PFSK-1 (cell line): ENCODE results near the gene SLC28A1.

Experiments used
- POLR2AphosphoS5 ChIP-seq: IDR thresholded peaks from 2 replicates; pipeline ENCODE4 v1.6.1; 2012; ENCODE audit warnings: low read depth, mild to moderate bottlenecking, control low read depth, low read length, moderate library complexity
- TAF1 ChIP-seq: IDR thresholded peaks from 2 replicates; pipeline ENCODE4 v1.6.1; 2012; ENCODE audit warnings: low read length, control low read depth, borderline replicate concordance; ENCODE audit not compliant: insufficient read depth
- TF ChIP-seq, protein P1 (sequence below), 2 experiments: IDR thresholded peaks; 2 replicates each; pipeline versions ENCODE4 v1.6.1 to v1.8.0; 2011 to 2012; ENCODE audit warnings: low read depth in 2 of 2, low read length in 2 of 2, control low read depth in 1 of 2, inconsistent platforms in 1 of 2, mild to moderate bottlenecking in 1 of 2, moderate library complexity in 1 of 2; ENCODE audit not compliant: insufficient read depth in 1 of 2

DNA sequence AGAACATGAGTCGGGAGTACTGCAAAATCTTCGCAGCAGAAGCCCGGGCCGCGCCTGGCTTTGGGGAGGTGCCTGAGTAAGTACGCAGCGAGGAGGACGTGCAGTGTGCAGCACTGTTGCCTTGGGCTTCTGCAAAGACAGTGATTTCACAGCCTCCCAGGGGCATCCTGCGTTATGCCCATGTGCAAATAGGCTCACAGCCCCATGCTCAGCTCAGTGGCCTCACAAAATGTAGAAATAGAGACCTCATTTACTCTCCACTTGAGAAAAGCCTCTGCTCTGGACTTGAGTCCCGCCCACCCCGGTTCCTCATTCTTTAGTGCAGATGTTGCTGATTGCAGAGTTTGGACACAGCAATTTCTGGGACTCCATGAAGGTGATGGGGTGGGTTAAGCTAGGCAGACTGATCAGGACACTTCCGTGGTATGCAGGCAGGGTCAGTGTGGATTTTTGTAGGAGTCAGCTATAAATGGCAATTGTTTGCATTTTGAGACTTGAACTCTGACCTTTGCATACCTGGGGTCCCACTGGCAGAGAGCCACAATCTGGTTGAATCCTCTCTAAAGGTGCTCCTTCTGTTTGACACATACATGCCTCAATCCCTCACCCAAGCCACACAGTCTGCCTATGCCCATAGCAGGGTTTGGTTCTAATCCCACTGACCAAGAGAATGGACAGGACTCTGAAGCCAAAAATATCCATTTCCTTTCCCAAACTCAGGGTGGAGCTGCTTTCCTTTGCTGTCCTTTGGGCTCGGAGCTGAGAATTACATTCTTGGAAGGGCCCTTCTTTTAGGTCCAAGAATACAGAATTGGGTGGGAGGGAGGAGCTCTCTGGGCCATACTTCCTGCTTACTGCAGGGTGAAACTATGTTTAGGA is 20.7 kb upstream of the SLC28A1 start:
- TF ChIP-seq TAF1 (no peak), POLR2AphosphoS5 (no peak)
- TF ChIP-seq, protein P1, sequence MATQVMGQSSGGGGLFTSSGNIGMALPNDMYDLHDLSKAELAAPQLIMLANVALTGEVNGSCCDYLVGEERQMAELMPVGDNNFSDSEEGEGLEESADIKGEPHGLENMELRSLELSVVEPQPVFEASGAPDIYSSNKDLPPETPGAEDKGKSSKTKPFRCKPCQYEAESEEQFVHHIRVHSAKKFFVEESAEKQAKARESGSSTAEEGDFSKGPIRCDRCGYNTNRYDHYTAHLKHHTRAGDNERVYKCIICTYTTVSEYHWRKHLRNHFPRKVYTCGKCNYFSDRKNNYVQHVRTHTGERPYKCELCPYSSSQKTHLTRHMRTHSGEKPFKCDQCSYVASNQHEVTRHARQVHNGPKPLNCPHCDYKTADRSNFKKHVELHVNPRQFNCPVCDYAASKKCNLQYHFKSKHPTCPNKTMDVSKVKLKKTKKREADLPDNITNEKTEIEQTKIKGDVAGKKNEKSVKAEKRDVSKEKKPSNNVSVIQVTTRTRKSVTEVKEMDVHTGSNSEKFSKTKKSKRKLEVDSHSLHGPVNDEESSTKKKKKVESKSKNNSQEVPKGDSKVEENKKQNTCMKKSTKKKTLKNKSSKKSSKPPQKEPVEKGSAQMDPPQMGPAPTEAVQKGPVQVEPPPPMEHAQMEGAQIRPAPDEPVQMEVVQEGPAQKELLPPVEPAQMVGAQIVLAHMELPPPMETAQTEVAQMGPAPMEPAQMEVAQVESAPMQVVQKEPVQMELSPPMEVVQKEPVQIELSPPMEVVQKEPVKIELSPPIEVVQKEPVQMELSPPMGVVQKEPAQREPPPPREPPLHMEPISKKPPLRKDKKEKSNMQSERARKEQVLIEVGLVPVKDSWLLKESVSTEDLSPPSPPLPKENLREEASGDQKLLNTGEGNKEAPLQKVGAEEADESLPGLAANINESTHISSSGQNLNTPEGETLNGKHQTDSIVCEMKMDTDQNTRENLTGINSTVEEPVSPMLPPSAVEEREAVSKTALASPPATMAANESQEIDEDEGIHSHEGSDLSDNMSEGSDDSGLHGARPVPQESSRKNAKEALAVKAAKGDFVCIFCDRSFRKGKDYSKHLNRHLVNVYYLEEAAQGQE (IDR thresholded peaks at IDR 0.05; ENCODE audit: insufficient read depth in 1 of 2, low read depth in 2 of 2, low read length in 2 of 2): no peak
